Stimulated activated memory B cell treated with anti-CD40 and anti-IgM and Interleukin-4, amounts not matched to agents 10 μg/mL and 1 μg/mL and 100 μg/mL, for 72 hours (primary cell): ENCODE results near the gene CNGA4.

Experiments
- ATAC-seq: fragments of 150-1000 bp; cut with Tn5 transposase; 2 replicates; pipeline ENCODE4 v1.10.0; 2021
- H3K27ac Mint-ChIP-seq: one replicate; pipeline ENCODE4 v1.8.0; 2022; ENCODE audit warnings: mild to moderate bottlenecking, mixed read lengths
- H3K27me3 Mint-ChIP-seq: one replicate; pipeline ENCODE4 v1.8.0; 2022; ENCODE audit warnings: mixed read lengths
- H3K36me3 Mint-ChIP-seq: one replicate; pipeline ENCODE4 v1.8.0; 2022; ENCODE audit warnings: mixed read lengths
- H3K4me1 Mint-ChIP-seq: one replicate; pipeline ENCODE4 v1.8.0; 2022; ENCODE audit warnings: mixed read lengths
- H3K4me3 Mint-ChIP-seq: one replicate; pipeline ENCODE4 v1.8.0; 2022; ENCODE audit warnings: mild to moderate bottlenecking, moderate library complexity, mixed read lengths
- H3K9me3 Mint-ChIP-seq: one replicate; pipeline ENCODE4 v1.8.0; 2022; ENCODE audit warnings: mixed read lengths

CNGA4 gene

DNA sequence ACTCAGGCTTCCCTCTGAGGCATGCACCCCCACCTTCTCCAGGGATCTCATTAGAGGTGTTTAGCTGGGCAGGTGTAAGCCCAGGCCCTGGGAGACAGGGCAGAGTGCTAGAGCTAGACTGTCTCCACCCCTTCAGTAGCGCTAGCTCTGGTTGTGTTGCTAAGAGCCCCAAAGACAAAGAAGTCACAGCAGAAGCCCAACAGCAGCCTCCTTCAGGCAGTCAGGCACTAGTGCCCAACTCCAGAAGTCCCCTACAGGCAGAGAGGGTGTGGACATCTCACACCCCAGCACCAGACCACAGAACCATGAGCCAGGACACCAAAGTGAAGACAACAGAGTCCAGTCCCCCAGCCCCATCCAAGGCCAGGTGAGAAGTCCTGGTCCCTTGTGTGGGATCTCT, at the start of gene CNGA4:
CNGA4 (plus strand) TSS at position 188 of the 400 bp plus-strand sequence; CDS start at position 306, 118 bp downstream.
- no peak for ATAC-seq
- Mint-ChIP-seq H3K27ac (no peak within 1 kb of the TSS), H3K9me3 (no peaks in the 10 kb centered on the region), H3K4me3 (no peak within 1 kb of the TSS), H3K4me1 (peaks cover 12% of the 10 kb centered on the region), H3K27me3 (peaks cover 22% of the 10 kb centered on the region), H3K36me3 (no peaks in the 10 kb centered on the region)

GRCh38 chr11:6191742-6192141, 47.1 kb upstream of the CNGA4 start:
- Mint-ChIP-seq H3K9me3 (no peaks in the 10 kb centered on the region), H3K27me3 (no peaks in the 10 kb centered on the region), H3K4me1 (no peaks in the 10 kb centered on the region), H3K36me3 (no peaks in the 10 kb centered on the region), H3K27ac (no peak overlapping the region), H3K4me3 (no peak overlapping the region)
- ATAC-seq = no peak

- no peaks in the 10 kb centered on the region for H3K27me3 Mint-ChIP-seq
- no peaks in the 10 kb centered on the region for H3K4me1 Mint-ChIP-seq
- no peaks in the 10 kb centered on the region for H3K36me3 Mint-ChIP-seq
- no peak overlapping the region for H3K27ac Mint-ChIP-seq
- H3K4me3 Mint-ChIP-seq = no peak overlapping the region
- no peaks in the 10 kb centered on the region for H3K9me3 Mint-ChIP-seq
- peak; percentile 35 for ATAC-seq
These were observed 44.8 kb upstream of the CNGA4 start for GRCh38 chr11:6194065-6194581.

DNA sequence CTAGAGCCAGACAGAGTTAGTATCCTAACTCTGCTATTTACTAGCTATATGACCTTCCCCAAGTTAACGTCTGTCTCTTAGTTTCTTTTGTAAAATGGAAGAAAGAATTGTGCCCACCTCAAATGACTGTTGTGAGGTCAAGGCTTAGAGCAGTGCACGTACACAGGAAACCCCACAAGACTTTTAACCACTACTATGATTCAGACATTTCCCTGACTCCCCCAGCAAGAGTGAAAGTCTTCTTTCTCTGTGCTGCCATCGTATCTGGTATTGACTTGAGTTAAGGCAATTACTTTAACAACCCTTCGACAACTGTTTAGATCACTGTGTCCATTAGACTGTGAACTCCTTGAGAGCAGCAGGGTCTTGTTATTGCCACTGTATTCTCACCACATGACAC, 42.5 kb upstream of the CNGA4 start:
- H3K4me3 Mint-ChIP-seq = no peak overlapping the region
- ATAC-seq = no peak
- H3K27ac Mint-ChIP-seq = no peak overlapping the region
- no peaks in the 10 kb centered on the region for H3K36me3 Mint-ChIP-seq
- H3K9me3 Mint-ChIP-seq = no peaks in the 10 kb centered on the region
- H3K4me1 Mint-ChIP-seq = no peaks in the 10 kb centered on the region
- no peaks in the 10 kb centered on the region for H3K27me3 Mint-ChIP-seq

- Mint-ChIP-seq H3K27me3 (no peaks in the 10 kb centered on the region), H3K36me3 (no peaks in the 10 kb centered on the region), H3K4me3 (no peak overlapping the region), H3K4me1 (no peaks in the 10 kb centered on the region), H3K27ac (no peak overlapping the region), H3K9me3 (no peaks in the 10 kb centered on the region)
- no peak for ATAC-seq
These were observed 41.3 kb upstream of the CNGA4 start for GRCh38 chr11:6197466-6198200.

- Mint-ChIP-seq H3K4me3 (no peak within 1 kb of the TSS), H3K27ac (no peak within 1 kb of the TSS), H3K9me3 (no peaks in the 10 kb centered on the region), H3K4me1 (peaks cover 13% of the 10 kb centered on the region), H3K36me3 (peaks cover 11% of the 10 kb centered on the region), H3K27me3 (no peaks in the 10 kb centered on the region)
- ATAC-seq = no peak
These were observed 39.6 kb upstream of the CNGA4 start, which contains the start of gene OR52W1 for GRCh38 chr11:6199174-6199810. OR52W1 (plus strand) TSS chr11:6199224; CDS start chr11:6199224, 0 bp downstream.

DNA sequence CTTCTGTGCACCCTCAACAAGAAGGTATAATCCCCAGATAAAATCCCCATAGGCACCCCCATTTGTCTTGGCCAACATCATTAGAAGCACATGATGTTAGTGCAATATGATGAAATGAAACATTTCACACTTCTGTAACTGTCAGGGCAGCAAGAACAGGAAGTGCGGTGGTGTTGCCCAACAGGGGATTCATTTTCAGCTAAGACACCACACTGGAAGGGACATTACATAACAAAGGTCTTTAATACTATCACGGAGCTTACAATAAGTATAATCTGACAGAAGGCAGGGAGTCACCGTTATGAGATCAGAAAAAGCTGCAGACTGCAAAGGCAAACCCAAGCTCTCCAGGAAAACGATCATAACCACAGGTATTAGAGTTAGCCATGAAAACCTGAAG, 37.9 kb upstream of the CNGA4 start:
- no peaks in the 10 kb centered on the region for H3K27me3 Mint-ChIP-seq
- no peak overlapping the region for H3K27ac Mint-ChIP-seq
- H3K36me3 Mint-ChIP-seq = peaks cover 21% of the 10 kb centered on the region
- no peaks in the 10 kb centered on the region for H3K9me3 Mint-ChIP-seq
- ATAC-seq = no peak
- no peak overlapping the region for H3K4me3 Mint-ChIP-seq
- peaks cover 15% of the 10 kb centered on the region for H3K4me1 Mint-ChIP-seq

DNA sequence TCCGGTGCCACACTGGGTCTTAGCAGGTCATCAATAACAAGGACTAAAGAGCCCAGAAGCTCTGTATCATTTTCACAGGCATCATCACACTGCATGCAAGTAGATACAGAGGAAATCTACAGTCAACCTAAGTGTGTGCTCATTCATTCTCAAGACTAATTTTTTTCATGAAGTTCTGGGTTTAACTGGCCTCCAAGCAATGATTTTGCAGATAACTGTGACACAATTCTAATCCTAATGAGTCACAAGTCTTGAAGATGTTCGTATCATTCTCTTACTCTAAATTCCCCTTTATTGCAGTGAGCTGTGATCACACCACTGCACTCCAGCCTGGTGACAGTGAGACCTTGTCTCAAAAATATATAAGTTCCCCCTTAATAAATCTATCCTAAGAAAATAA, 37.4 kb upstream of the CNGA4 start:
- Mint-ChIP-seq H3K36me3 (peaks cover 21% of the 10 kb centered on the region), H3K27me3 (no peaks in the 10 kb centered on the region), H3K4me3 (no peak overlapping the region), H3K27ac (no peak overlapping the region), H3K9me3 (no peaks in the 10 kb centered on the region), H3K4me1 (peaks cover 15% of the 10 kb centered on the region)
- no peak for ATAC-seq

- peaks cover 15% of the 10 kb centered on the region for H3K4me1 Mint-ChIP-seq
- no peaks in the 10 kb centered on the region for H3K9me3 Mint-ChIP-seq
- no peak for ATAC-seq
- peaks cover 21% of the 10 kb centered on the region for H3K36me3 Mint-ChIP-seq
- H3K27ac Mint-ChIP-seq = no peak overlapping the region
- no peak overlapping the region for H3K4me3 Mint-ChIP-seq
- no peaks in the 10 kb centered on the region for H3K27me3 Mint-ChIP-seq
These were observed 36.8 kb upstream of the CNGA4 start for GRCh38 chr11:6202041-6202440.

GRCh38 chr11:6203327-6203726, 35.6 kb upstream of the CNGA4 start:
- no peak overlapping the region for H3K4me3 Mint-ChIP-seq
- ATAC-seq = no peak
- no peaks in the 10 kb centered on the region for H3K9me3 Mint-ChIP-seq
- peaks cover 15% of the 10 kb centered on the region for H3K4me1 Mint-ChIP-seq
- peaks cover 21% of the 10 kb centered on the region for H3K36me3 Mint-ChIP-seq
- no peaks in the 10 kb centered on the region for H3K27me3 Mint-ChIP-seq
- H3K27ac Mint-ChIP-seq = no peak overlapping the region

GRCh38 chr11:6204706-6205105, 34.2 kb upstream of the CNGA4 start:
- Mint-ChIP-seq H3K36me3 (peaks cover 31% of the 10 kb centered on the region), H3K27me3 (no peaks in the 10 kb centered on the region), H3K4me3 (no peak overlapping the region), H3K4me1 (peaks cover 15% of the 10 kb centered on the region), H3K27ac (no peak overlapping the region), H3K9me3 (no peaks in the 10 kb centered on the region)
- ATAC-seq = no peak

DNA sequence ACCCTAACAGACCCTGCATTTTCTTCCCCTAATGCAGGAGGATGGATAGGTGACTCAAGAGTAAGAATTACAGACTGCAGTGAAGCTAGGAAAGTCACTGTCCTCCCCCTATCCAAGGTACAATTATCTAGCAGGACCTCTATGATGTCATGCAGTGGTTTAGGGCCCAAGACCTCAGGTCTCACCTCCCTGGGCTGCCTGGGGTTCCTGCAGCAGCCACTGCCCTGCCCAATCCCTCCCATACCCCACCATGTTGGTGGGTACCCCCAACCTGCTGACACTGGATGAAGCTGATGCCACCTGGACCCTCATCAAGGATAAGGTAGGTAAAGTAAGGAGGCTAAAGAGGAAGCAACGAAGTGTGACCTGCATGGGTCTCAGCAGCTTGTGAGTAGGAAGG, 33.5 kb upstream of the CNGA4 start, which contains the start of gene C11orf42:
C11orf42 (plus strand) TSS at position 192 of the 400 bp plus-strand sequence; CDS start at position 251, 59 bp downstream.
- H3K27ac Mint-ChIP-seq = no peak within 1 kb of the TSS
- H3K27me3 Mint-ChIP-seq = no peaks in the 10 kb centered on the region
- H3K9me3 Mint-ChIP-seq = no peaks in the 10 kb centered on the region
- H3K4me3 Mint-ChIP-seq = no peak within 1 kb of the TSS
- no peak for ATAC-seq
- H3K4me1 Mint-ChIP-seq = peaks cover 15% of the 10 kb centered on the region
- peaks cover 34% of the 10 kb centered on the region for H3K36me3 Mint-ChIP-seq

- no peaks in the 10 kb centered on the region for H3K27me3 Mint-ChIP-seq
- peaks cover 15% of the 10 kb centered on the region for H3K4me1 Mint-ChIP-seq
- H3K36me3 Mint-ChIP-seq = peaks cover 39% of the 10 kb centered on the region
- no peak overlapping the region for H3K27ac Mint-ChIP-seq
- H3K9me3 Mint-ChIP-seq = no peaks in the 10 kb centered on the region
- no peak overlapping the region for H3K4me3 Mint-ChIP-seq
- ATAC-seq = no peak
These were observed 32.3 kb upstream of the CNGA4 start for GRCh38 chr11:6206456-6207180.

DNA sequence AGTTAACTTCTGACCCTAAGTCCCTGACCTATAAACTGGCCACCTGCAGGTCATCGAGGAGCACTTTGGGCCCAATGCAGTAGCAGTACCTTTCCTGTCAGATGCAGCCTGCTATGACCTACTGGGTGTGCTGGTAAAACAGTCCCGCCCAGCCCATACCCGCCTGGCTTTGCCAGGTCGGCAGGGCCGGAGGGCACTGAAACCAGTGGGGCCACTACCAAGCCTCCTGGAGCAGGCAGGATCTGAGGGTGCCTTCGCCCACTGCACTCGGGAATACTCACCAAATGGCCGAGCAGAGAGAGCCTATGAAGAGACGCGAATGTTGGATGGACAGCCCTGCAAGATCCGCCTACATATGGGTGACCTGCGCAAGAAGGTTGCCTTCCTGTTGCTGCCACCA, 29.1 kb upstream of the CNGA4 start:
- no peak overlapping the region for H3K4me3 Mint-ChIP-seq
- no peak for ATAC-seq
- peaks cover 28% of the 10 kb centered on the region for H3K36me3 Mint-ChIP-seq
- H3K27ac Mint-ChIP-seq = no peak overlapping the region
- H3K27me3 Mint-ChIP-seq = no peaks in the 10 kb centered on the region
- no peaks in the 10 kb centered on the region for H3K9me3 Mint-ChIP-seq
- H3K4me1 Mint-ChIP-seq = no peaks in the 10 kb centered on the region

GRCh38 chr11:6210274-6210955, 28.5 kb upstream of the CNGA4 start:
- peaks cover 27% of the 10 kb centered on the region for H3K36me3 Mint-ChIP-seq
- H3K4me1 Mint-ChIP-seq = no peaks in the 10 kb centered on the region
- H3K9me3 Mint-ChIP-seq = no peaks in the 10 kb centered on the region
- no peak overlapping the region for H3K27ac Mint-ChIP-seq
- ATAC-seq = no peak
- no peaks in the 10 kb centered on the region for H3K27me3 Mint-ChIP-seq
- no peak overlapping the region for H3K4me3 Mint-ChIP-seq
